Measurements from ENCODE around the gene ARL5B. TPM values are rescaled to one million over a fixed set of nuclear protein-coding genes. Genes with fewer than 3 reads are reported as not detected.

ARL5B gene
- total and polyA plus RNA-seq, 3 experiments from 2014 or later = 0.98 to 9.5 (median 9.0) TPM

- H3K9me3 ChIP-seq (ENCODE audit: low read length) = no peaks in the 10 kb centered on the region
- POLR2A ChIA-PET = interaction anchor here (1.0 kb wide), 1 partner anchor 32 kb away, joined by 4 read pairs; no protein-coding TSS in a partner anchor
- H3K27ac ChIP-seq (ENCODE audit: low read depth, low read length) = peak overlapping the region; percentile 94
- no peaks in the 10 kb centered on the region for H3K27me3 ChIP-seq (ENCODE audit: insufficient read depth, low read length, poor library complexity, severe bottlenecking)
- Mint-ChIP-seq H3K4me3 (peak overlapping the region; percentile 97 to 100 (median 99)), H3K36me3 (peaks cover 0 to 22% (median 4%) of the 10 kb centered on the region in 3 donors), H3K27me3 (no peaks in the 10 kb centered on the region), H3K27ac (peak overlapping the region; percentile 98 to 100 (median 98)), H3K4me1 (peaks cover 41 to 65% (median 50%) of the 10 kb centered on the region in 3 donors), H3K9me3 (no peaks in the 10 kb centered on the region)
- H3K36me3 ChIP-seq (ENCODE audit: insufficient read depth, low read length) = no peaks in the 10 kb centered on the region
- no peak for DNase-seq
- CTCF ChIA-PET = interaction anchor here (1.0 kb wide), 2 partner anchors 13 to 18 kb away, joined by 3 to 4 read pairs; no protein-coding TSS in a partner anchor
- H3K4me1 ChIP-seq (ENCODE audit: insufficient read depth, low read length) = peaks cover 26% of the 10 kb centered on the region
- H3K4me3 ChIP-seq (ENCODE audit: low read length) = peak overlapping the region; percentile 76
These were observed 746 bp downstream of the ARL5B start for GRCh38 chr10:18659819-18660535.

- H3K27me3 ChIP-seq (ENCODE audit: insufficient read depth, low read length, poor library complexity, severe bottlenecking) = no peaks in the 10 kb centered on the region
- Mint-ChIP-seq H3K27me3 (no peaks in the 10 kb centered on the region), H3K9me3 (no peaks in the 10 kb centered on the region), H3K4me3 (peak overlapping the region; percentile 2 to 98 (median 73)), H3K27ac (peak overlapping the region in 6 of 8 donors; percentile 14 to 100 (median 74)), H3K4me1 (peaks cover 46 to 72% (median 56%) of the 10 kb centered on the region in 3 donors), H3K36me3 (peaks cover 0 to 20% (median 2%) of the 10 kb centered on the region in 3 donors)
- H3K36me3 ChIP-seq (ENCODE audit: insufficient read depth, low read length) = no peaks in the 10 kb centered on the region
- DNase-seq = no peak
- CTCF ChIA-PET = interaction anchor here (1.0 kb wide), 1 partner anchor 19 kb away, joined by 3 read pairs; no protein-coding TSS in a partner anchor
- no peak overlapping the region for H3K4me3 ChIP-seq (ENCODE audit: low read length)
- H3K4me1 ChIP-seq (ENCODE audit: insufficient read depth, low read length) = peaks cover 33% of the 10 kb centered on the region
- H3K27ac ChIP-seq (ENCODE audit: low read depth, low read length) = no peak overlapping the region
- POLR2A ChIA-PET = no interaction called here
- no peaks in the 10 kb centered on the region for H3K9me3 ChIP-seq (ENCODE audit: low read length)
These were observed 1.7 kb downstream of the ARL5B start for GRCh38 chr10:18660816-18661431.

GRCh38 chr10:18664841-18665478, 5.7 kb downstream of the ARL5B start:
- CTCF ChIA-PET = no interaction called here
- Mint-ChIP-seq H3K27ac (no peak overlapping the region), H3K27me3 (no peaks in the 10 kb centered on the region), H3K4me1 (peaks cover 43 to 65% (median 51%) of the 10 kb centered on the region in 3 donors), H3K9me3 (no peaks in the 10 kb centered on the region), H3K4me3 (peak overlapping the region in 1 of 7 donors; percentile 1), H3K36me3 (peaks cover 4 to 34% (median 9%) of the 10 kb centered on the region in 3 donors)
- Histone ChIP-seq H3K27ac (ENCODE audit: low read depth, low read length) (no peak overlapping the region), H3K36me3 (ENCODE audit: insufficient read depth, low read length) (peaks cover 10% of the 10 kb centered on the region), H3K4me3 (ENCODE audit: low read length) (no peak overlapping the region), H3K4me1 (ENCODE audit: insufficient read depth, low read length) (peaks cover 23% of the 10 kb centered on the region), H3K9me3 (ENCODE audit: low read length) (no peaks in the 10 kb centered on the region), H3K27me3 (ENCODE audit: insufficient read depth, low read length, poor library complexity, severe bottlenecking) (no peaks in the 10 kb centered on the region)
- POLR2A ChIA-PET = no interaction called here
- DNase-seq = no peak

- H3K4me1 Mint-ChIP-seq = peaks cover 34 to 61% (median 43%) of the 10 kb centered on the region in 3 donors
- no peaks in the 10 kb centered on the region for H3K9me3 Mint-ChIP-seq
- DNase-seq = no peak
- H3K27ac Mint-ChIP-seq = peak overlapping the region in 2 of 8 donors; percentile 0 to 9
- Histone ChIP-seq H3K36me3 (ENCODE audit: insufficient read depth, low read length) (peaks cover 10% of the 10 kb centered on the region), H3K4me1 (ENCODE audit: insufficient read depth, low read length) (peaks cover 21% of the 10 kb centered on the region), H3K4me3 (ENCODE audit: low read length) (no peak overlapping the region), H3K27ac (ENCODE audit: low read depth, low read length) (no peak overlapping the region), H3K27me3 (ENCODE audit: insufficient read depth, low read length, poor library complexity, severe bottlenecking) (no peaks in the 10 kb centered on the region), H3K9me3 (ENCODE audit: low read length) (no peaks in the 10 kb centered on the region)
- H3K36me3 Mint-ChIP-seq = peaks cover 9 to 40% (median 11%) of the 10 kb centered on the region in 3 donors
- no peaks in the 10 kb centered on the region for H3K27me3 Mint-ChIP-seq
- peak overlapping the region in 1 of 7 donors; percentile 1 for H3K4me3 Mint-ChIP-seq
- POLR2A ChIA-PET = no interaction called here
- CTCF ChIA-PET = no interaction called here
These were observed 6.8 kb downstream of the ARL5B start for GRCh38 chr10:18665815-18666558.

GRCh38 chr10:18666810-18667209, 7.6 kb downstream of the ARL5B start:
- Mint-ChIP-seq H3K4me3 (no peak overlapping the region), H3K36me3 (peaks cover 9 to 46% (median 11%) of the 10 kb centered on the region in 3 donors), H3K9me3 (no peaks in the 10 kb centered on the region), H3K27ac (no peak overlapping the region), H3K4me1 (peaks cover 26 to 53% (median 40%) of the 10 kb centered on the region in 3 donors), H3K27me3 (no peaks in the 10 kb centered on the region)
- H3K4me3 ChIP-seq (ENCODE audit: low read length) = no peak overlapping the region
- POLR2A ChIA-PET = no interaction called here
- no peak overlapping the region for H3K27ac ChIP-seq (ENCODE audit: low read depth, low read length)
- CTCF ChIA-PET = no interaction called here
- peaks cover 10% of the 10 kb centered on the region for H3K36me3 ChIP-seq (ENCODE audit: insufficient read depth, low read length)
- DNase-seq = no peak
- no peaks in the 10 kb centered on the region for H3K9me3 ChIP-seq (ENCODE audit: low read length)
- H3K27me3 ChIP-seq (ENCODE audit: insufficient read depth, low read length, poor library complexity, severe bottlenecking) = no peaks in the 10 kb centered on the region
- peaks cover 13% of the 10 kb centered on the region for H3K4me1 ChIP-seq (ENCODE audit: insufficient read depth, low read length)

GRCh38 chr10:18668026-18668425, 8.8 kb downstream of the ARL5B start:
- Mint-ChIP-seq H3K27me3 (no peaks in the 10 kb centered on the region), H3K36me3 (peaks cover 9 to 53% (median 11%) of the 10 kb centered on the region in 3 donors), H3K4me3 (no peak overlapping the region), H3K4me1 (peaks cover 18 to 44% (median 34%) of the 10 kb centered on the region in 3 donors), H3K27ac (no peak overlapping the region), H3K9me3 (no peaks in the 10 kb centered on the region)
- POLR2A ChIA-PET = no interaction called here
- Histone ChIP-seq H3K9me3 (ENCODE audit: low read length) (no peaks in the 10 kb centered on the region), H3K4me1 (ENCODE audit: insufficient read depth, low read length) (peaks cover 11% of the 10 kb centered on the region), H3K27ac (ENCODE audit: low read depth, low read length) (no peak overlapping the region), H3K27me3 (ENCODE audit: insufficient read depth, low read length, poor library complexity, severe bottlenecking) (no peaks in the 10 kb centered on the region), H3K4me3 (ENCODE audit: low read length) (no peak overlapping the region), H3K36me3 (ENCODE audit: insufficient read depth, low read length) (peaks cover 10% of the 10 kb centered on the region)
- CTCF ChIA-PET = no interaction called here
- DNase-seq = no peak

- H3K36me3 Mint-ChIP-seq = peaks cover 5 to 59% (median 5%) of the 10 kb centered on the region in 3 donors
- H3K4me3 Mint-ChIP-seq = no peak overlapping the region
- ChIA-PET CTCF (no interaction called here), POLR2A (no interaction called here)
- H3K4me1 Mint-ChIP-seq = peaks cover 0 to 8% (median 5%) of the 10 kb centered on the region in 3 donors
- H3K4me3 ChIP-seq (ENCODE audit: low read length) = no peak overlapping the region
- no peaks in the 10 kb centered on the region for H3K4me1 ChIP-seq (ENCODE audit: insufficient read depth, low read length)
- no peak for DNase-seq
- H3K27me3 Mint-ChIP-seq = no peaks in the 10 kb centered on the region
- peaks cover 8% of the 10 kb centered on the region for H3K36me3 ChIP-seq (ENCODE audit: insufficient read depth, low read length)
- no peak overlapping the region for H3K27ac Mint-ChIP-seq
- H3K27ac ChIP-seq (ENCODE audit: low read depth, low read length) = no peak overlapping the region
- H3K9me3 ChIP-seq (ENCODE audit: low read length) = no peaks in the 10 kb centered on the region
- no peaks in the 10 kb centered on the region for H3K9me3 Mint-ChIP-seq
- H3K27me3 ChIP-seq (ENCODE audit: insufficient read depth, low read length, poor library complexity, severe bottlenecking) = no peaks in the 10 kb centered on the region
These were observed 16.0 kb downstream of the ARL5B start for GRCh38 chr10:18675086-18675801.
